Eye (tissue), 1 donor: ENCODE measurements around the gene AFF4.

Source experiments
- DNase-seq: peaks from one replicate; pipeline ENCODE4 v3.0.0-alpha.2; 2015

The AFF4 gene

DNA sequence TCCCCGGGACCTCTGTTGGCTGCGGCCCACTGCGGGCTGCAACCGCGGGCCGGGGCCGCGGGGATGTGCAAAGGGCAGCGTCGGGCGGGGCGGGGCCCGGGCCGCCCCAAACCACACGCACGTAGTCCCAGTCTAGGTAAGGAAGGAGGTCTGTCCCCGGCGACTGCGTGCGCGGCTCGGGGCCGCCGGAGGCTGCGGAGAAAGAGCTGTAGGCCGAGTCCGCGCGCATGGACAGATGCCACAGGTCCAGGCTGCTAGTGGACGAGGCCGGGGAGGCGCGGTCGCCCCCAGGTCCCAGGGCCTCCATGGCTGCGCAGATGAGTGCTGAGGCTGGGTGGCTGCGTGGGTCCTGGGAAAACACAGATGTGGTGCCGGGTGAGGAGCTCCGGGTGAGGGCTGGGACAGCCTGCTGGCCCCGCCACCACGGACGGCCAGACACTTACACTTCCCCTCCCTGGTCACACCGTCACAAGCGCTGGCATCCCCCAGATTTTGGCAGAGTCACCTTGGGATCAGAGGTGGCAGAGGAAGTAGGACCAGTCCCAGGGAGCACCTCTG lies 137.5 kb downstream of the AFF4 start:
- peak; percentile 59 for DNase-seq
